CD4-positive, alpha-beta T cell treated with Interleukin-2 at 100 ng/mL for 4 hours (primary cell): ENCODE results near the gene STX11.

ENCODE experiments used
- DNase-seq: peaks from one replicate; pipeline ENCODE4 v3.0.0-alpha.2; 2020; ENCODE audit warnings: low spot score

Gene STX11

DNA sequence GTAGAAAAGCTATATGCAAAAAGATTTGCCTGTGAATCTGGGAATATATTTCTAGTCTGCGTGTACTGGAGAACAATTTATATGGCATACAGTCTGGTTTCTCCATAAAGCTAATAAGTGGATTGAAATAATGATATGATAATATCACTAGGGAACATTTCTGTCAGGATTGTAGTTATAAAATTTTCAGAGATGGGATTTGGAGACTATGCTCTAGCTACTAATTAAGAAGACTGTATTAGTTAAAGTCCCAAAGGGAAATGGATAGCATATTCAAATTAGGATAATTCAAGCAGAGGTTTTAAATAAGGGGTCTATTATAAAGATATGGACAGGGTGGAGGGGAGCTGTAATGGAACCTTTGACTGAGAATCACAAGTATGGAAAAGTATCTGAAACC lies 7.2 kb upstream of the STX11 start:
- DNase-seq: no peak

- DNase-seq: no peak
These were observed 6.4 kb upstream of the STX11 start for GRCh38 chr6:144143878-144144277.

GRCh38 chr6:144144996-144145395 lies 5.3 kb upstream of the STX11 start:
- no peak for DNase-seq

- no peak for DNase-seq
These were observed 4.8 kb upstream of the STX11 start for GRCh38 chr6:144145541-144145940.

- DNase-seq: no peak
These were observed 1.4 kb upstream of the STX11 start for GRCh38 chr6:144148886-144149285.

- DNase-seq: no peak
These were observed 791 bp upstream of the STX11 start for GRCh38 chr6:144149558-144149893.

- DNase-seq: peak; percentile 89
These were observed 667 bp downstream of the STX11 start for GRCh38 chr6:144150710-144151657.

GRCh38 chr6:144152334-144152900 lies 2.1 kb downstream of the STX11 start:
- DNase-seq: peak; percentile 18

DNA sequence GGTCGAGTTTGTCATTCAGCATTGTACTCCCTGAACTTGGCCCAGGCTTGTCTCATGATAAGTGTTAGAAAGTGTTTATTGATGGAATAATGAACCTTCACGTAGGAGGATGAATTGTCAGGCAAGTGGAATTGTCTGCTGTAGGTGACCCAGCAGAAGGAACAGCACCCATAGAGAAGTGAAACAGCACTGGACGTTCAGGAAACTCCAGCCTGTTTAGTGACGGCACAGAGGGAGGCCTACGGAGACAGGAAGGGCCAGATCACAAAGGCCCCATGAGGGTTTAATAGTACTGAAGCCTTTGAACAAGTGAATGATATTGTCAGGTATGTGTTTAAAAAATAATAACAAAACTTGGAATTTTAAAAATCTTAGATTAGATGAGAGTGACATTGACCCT lies 2.9 kb downstream of the STX11 start:
- no peak for DNase-seq

- no peak for DNase-seq
These were observed 3.7 kb downstream of the STX11 start for GRCh38 chr6:144153971-144154370.

- no peak for DNase-seq
These were observed 5.2 kb downstream of the STX11 start for GRCh38 chr6:144155529-144155928.

GRCh38 chr6:144156338-144156737 lies 6.0 kb downstream of the STX11 start:
- DNase-seq: no peak

DNA sequence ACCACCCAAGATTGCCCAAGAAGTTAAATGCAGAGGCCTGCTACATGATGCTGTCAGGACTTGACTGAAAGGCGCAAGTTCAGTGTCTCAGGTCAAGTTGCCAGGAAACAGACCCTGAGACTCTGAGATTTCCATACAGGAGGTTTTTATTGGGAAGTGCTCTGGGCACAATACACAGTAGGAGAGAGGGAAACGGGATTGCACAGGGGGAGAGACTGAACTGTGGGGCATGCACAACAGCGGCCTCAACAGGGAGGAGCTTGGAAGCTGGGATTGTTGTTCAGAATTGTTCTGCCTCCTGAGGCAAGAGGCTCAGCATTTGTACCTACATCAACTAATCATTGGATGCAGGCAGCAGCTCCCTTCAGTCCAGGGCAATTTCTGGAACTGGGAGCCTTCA lies 6.7 kb downstream of the STX11 start:
- DNase-seq: no peak

DNA sequence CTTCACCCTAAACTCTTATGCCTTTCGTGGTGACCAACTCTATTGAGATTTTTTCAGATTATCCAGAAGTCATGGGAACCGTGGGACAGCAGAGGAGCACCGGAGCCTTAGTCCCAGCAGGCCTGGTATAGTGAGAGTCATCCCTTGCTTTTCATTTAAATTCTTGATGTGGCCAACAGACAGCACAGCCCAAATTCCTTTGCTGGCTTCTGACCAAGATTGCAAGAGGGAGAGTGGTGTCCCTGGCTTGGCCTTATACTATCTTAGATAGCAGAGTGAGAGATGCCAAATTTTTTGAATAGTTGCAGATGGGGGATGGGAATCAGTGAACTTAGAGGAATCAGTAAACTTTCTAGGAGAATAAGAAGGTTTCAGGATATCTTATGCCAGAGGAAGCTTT lies 7.8 kb downstream of the STX11 start:
- no peak for DNase-seq

DNA sequence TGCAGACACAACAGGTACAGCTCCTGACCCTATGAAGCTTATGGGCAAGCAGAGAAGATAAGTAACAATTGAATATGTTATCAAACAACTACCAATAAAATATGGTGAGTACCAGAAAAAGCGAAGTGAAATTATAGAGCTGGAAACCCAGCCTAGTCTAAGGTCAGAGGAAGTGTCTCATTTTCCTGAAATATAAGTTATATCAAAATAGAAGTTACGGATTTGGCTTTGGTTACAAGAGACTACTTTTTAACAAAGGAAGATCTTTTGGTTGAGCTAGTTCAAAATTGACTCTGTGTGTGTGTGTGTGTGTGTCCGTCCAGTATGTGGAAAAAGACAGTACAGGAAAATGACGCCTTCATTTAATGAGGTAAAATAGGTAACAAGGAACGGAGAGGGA lies 8.9 kb downstream of the STX11 start:
- no peak for DNase-seq

GRCh38 chr6:144159742-144160141 lies 9.4 kb downstream of the STX11 start:
- no peak for DNase-seq

DNA sequence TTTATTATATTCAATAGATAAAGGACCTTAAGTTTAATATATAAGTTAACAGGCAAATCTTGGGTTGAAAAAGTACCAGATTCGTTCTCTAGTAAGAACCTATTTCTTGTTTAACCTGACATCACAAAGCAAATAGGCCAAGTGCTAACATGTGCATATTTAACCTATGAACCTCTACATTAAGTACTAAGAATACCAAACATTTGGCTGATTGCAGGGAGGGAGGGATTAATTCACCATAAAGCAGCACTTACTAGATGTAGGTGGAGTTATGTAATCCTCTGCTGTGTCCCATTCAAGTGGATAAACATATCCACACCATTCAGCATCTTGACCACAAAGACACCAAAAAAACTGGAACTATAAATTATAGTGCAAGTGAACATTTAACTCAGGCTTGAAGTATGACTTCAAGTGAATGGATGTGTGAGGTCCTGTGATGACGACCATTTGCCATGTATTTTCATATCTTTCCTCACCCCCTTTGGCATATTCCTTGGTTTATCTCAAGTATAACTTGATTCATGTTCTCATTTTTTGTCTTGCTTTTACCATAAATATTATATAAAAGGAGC lies 10.2 kb downstream of the STX11 start:
- DNase-seq: no peak

- DNase-seq: no peak
These were observed 11.7 kb downstream of the STX11 start for GRCh38 chr6:144161975-144162374.

DNA sequence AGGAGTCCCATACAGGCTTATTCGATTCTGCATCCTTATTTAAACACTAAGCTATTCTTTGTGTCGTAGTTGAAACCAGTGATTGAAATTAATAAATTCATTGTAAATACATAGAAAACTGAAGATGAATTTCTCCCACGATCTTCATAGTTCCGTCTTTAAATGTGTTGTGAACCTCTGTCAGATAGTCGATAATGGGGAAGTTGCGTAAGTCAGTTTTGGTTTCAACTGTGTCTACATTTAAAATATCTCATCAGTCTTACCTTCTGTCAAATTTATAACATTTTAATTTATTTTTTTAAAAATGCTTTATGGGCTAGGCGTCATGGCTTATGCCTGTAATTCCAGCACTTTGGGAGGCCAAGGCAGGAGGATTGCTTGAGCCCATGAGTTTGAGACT lies 12.7 kb downstream of the STX11 start:
- DNase-seq: no peak

- no peak for DNase-seq
These were observed 15.5 kb downstream of the STX11 start for GRCh38 chr6:144165784-144166183.

DNA sequence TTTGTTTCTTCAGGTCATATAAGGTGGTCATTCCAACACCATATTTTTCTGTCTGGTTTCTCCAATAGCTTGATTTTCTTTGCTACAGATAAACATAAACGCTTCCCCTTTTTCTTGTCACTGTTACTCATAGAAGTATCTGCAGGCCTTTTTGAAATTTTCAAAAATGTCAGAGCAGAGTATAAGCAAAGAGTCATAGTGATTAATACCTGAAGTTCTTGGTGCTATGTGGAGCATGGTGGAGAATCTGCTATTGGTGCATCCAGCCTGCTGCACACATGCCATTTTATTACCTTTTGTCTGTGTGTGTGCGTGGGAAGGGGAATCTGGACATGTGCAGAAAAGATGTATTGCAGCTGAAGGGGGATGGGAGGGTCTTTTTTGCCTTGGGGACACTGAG lies 19.7 kb downstream of the STX11 start:
- DNase-seq: no peak

- DNase-seq: no peak
These were observed 21.1 kb downstream of the STX11 start for GRCh38 chr6:144171406-144171805.

GRCh38 chr6:144174006-144174405 lies 23.7 kb downstream of the STX11 start:
- no peak for DNase-seq
